Measurements from ENCODE around the gene RBMY1F.
"Not testable (repeated sequence)": the region's sequence is repeated elsewhere in the genome, so short reads cannot be mapped to it uniquely, and the experiment has no call there.

Gene RBMY1F

DNA sequence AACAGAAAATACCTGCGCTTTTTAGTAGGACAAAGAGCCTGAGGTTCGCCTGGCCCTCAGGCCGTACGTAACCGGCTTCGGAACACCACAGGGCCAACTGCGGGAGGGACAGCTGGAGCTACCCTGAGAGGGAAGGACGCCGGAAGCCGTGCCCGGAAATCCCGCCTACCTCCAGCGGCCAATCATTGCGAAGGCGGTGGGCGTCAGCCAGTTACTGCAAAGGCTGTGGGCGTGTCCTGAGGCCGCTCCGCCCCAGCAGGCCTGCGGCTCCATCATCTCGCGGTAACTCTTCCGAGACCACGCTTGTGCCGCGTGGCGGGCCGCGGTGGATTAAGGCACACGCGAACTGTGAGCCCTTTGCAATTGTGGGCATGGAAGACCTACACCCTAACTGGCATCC is at the start of gene RBMY1F:
Gene RBMY1F (minus strand): TSS at position 101 of the 400 bp plus-strand sequence. CDS start 1,954 bp downstream, outside the sequence.
- DNase-seq (ENCODE audit: low read depth in 2 of 2) = not testable (repeated sequence)

DNA sequence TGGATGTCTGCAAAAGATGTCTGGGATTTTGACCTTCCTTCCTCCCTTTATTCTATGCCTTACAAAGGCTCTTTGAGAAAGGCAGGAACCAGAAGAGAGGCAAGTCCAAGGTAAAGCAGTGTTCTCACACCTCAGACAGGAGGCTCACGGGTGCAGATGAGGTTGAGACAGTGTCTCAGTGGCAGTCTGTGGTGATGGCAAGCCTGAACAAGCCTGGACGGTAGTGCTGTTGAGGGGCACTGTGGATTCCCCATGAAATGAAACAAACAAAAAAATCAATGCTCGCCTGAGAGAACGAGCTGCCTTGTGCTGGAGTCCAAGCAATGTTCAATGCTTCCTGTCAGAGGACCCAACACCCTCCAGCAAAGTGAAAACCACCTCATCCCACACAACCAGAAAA is 31.6 kb downstream of the RBMY1F start:
- DNase-seq (ENCODE audit: low read depth in 2 of 2) = not testable (repeated sequence)

- not testable (repeated sequence) for DNase-seq (ENCODE audit: low read depth in 2 of 2)
These were observed 41.6 kb downstream of the RBMY1F start for GRCh38 chrY:22141011-22141695.

- not testable (repeated sequence) for DNase-seq (ENCODE audit: low read depth in 2 of 2)
These were observed 48.0 kb downstream of the RBMY1F start for GRCh38 chrY:22134719-22135118.

GRCh38 chrY:22130494-22130893 is 52.2 kb downstream of the RBMY1F start:
- not testable (repeated sequence) for DNase-seq (ENCODE audit: low read depth in 2 of 2)
